HepG2 (cell line): ENCODE data around the gene NUDT9. TPM values are rescaled to one million over a fixed set of nuclear protein-coding genes. Genes with fewer than 3 reads are reported as not detected.

Source experiments
- AHR ChIP-seq: IDR thresholded peaks from 2 replicates; pipeline ENCODE4 v1.6.1; 2018; ENCODE audit warnings: missing genetic modification reagents, missing compliant biosample characterization
- FOSL1 ChIP-seq: sonication (generic); formaldehyde crosslinking; IDR thresholded peaks from 2 replicates; pipeline ENCODE4 v1.9.0; 2021; ENCODE audit warnings: missing genetic modification reagents, borderline replicate concordance
- KDM3A ChIP-seq: IDR thresholded peaks from 2 replicates; pipeline ENCODE4 v1.6.1; 2018; ENCODE audit warnings: low read depth, missing compliant biosample characterization
- NFATC3 ChIP-seq: sonication (generic); formaldehyde crosslinking; IDR thresholded peaks from 2 replicates; pipeline ENCODE4 v1.5.1; 2020; ENCODE audit warnings: mild to moderate bottlenecking, missing genetic modification reagents
- NR0B2 ChIP-seq: sonication (generic); formaldehyde crosslinking; IDR thresholded peaks from 2 replicates; pipeline ENCODE4 v1.4.0; 2020; ENCODE audit warnings: mild to moderate bottlenecking, missing genetic modification reagents
- PBX2 ChIP-seq: IDR thresholded peaks from 2 replicates; pipeline ENCODE4 v1.6.1; 2016; ENCODE audit warnings: control low read depth
- PHF21A ChIP-seq: sonication (generic); formaldehyde crosslinking; IDR thresholded peaks from 2 replicates; pipeline ENCODE4 v1.5.0; 2020; ENCODE audit warnings: mild to moderate bottlenecking, missing genetic modification reagents
- SAFB2 ChIP-seq: sonication (generic); formaldehyde crosslinking; IDR thresholded peaks from 2 replicates; pipeline ENCODE4 v1.5.1; 2020; ENCODE audit warnings: missing genetic modification reagents, low read depth, mild to moderate bottlenecking, borderline replicate concordance
- SALL1 ChIP-seq: sonication (generic); formaldehyde crosslinking; IDR thresholded peaks from 2 replicates; pipeline ENCODE4 v1.8.0; 2022; ENCODE audit warnings: mild to moderate bottlenecking, missing genetic modification reagents
- TEAD2 ChIP-seq: sonication (generic); formaldehyde crosslinking; IDR thresholded peaks from 2 replicates; pipeline ENCODE4 v1.9.0; 2021; ENCODE audit warnings: missing genetic modification reagents
- ZEB1 ChIP-seq: IDR thresholded peaks from 2 replicates; pipeline ENCODE4 v1.6.1; 2012; ENCODE audit warnings: mild to moderate bottlenecking, low read depth, inconsistent platforms; ENCODE audit not compliant: insufficient replicate concordance
- ZNF251 ChIP-seq: sonication (generic); formaldehyde crosslinking; IDR thresholded peaks from 2 replicates; pipeline ENCODE4 v1.9.0; 2021; ENCODE audit warnings: mild to moderate bottlenecking, missing genetic modification reagents
- ZNF260 ChIP-seq: sonication (generic); formaldehyde crosslinking; IDR thresholded peaks from 2 replicates; pipeline ENCODE4 v1.4.0; 2020; ENCODE audit warnings: missing genetic modification reagents, low read depth, mild to moderate bottlenecking, borderline replicate concordance
- ZNF326 ChIP-seq: sonication (generic); formaldehyde crosslinking; IDR thresholded peaks from 2 replicates; pipeline ENCODE4 v1.4.0; 2020; ENCODE audit warnings: missing genetic modification reagents, borderline replicate concordance
- ZNF446 ChIP-seq: sonication (generic); formaldehyde crosslinking; IDR thresholded peaks from 2 replicates; pipeline ENCODE4 v1.5.0; 2020; ENCODE audit warnings: mild to moderate bottlenecking, missing genetic modification reagents
- ZNF503 ChIP-seq: sonication (generic); formaldehyde crosslinking; IDR thresholded peaks from 2 replicates; pipeline ENCODE4 v1.4.0; 2020; ENCODE audit warnings: missing genetic modification reagents
- ZNF512 ChIP-seq: sonication (generic); formaldehyde crosslinking; IDR thresholded peaks from 2 replicates; pipeline ENCODE4 v1.4.0; 2020; ENCODE audit warnings: mild to moderate bottlenecking, missing genetic modification reagents
- ZNF513 ChIP-seq: sonication (generic); formaldehyde crosslinking; conservative IDR thresholded peaks from 2 replicates; pipeline ENCODE4 v1.5.0; 2020; ENCODE audit warnings: missing genetic modification reagents
- ZNF747 ChIP-seq: sonication (generic); formaldehyde crosslinking; IDR thresholded peaks from 2 replicates; pipeline ENCODE4 v1.8.1; 2023; ENCODE audit warnings: missing genetic modification reagents, mild to moderate bottlenecking, borderline replicate concordance
- ZNF879 ChIP-seq: sonication (generic); formaldehyde crosslinking; IDR thresholded peaks from 2 replicates; pipeline ENCODE4 v1.8.1; 2023; ENCODE audit warnings: missing genetic modification reagents
- ZSCAN22 ChIP-seq: sonication (generic); formaldehyde crosslinking; IDR thresholded peaks from 2 replicates; pipeline ENCODE4 v1.4.0; 2020; ENCODE audit warnings: mild to moderate bottlenecking, missing genetic modification reagents
- ZSCAN25 ChIP-seq: sonication (generic); formaldehyde crosslinking; IDR thresholded peaks from 2 replicates; pipeline ENCODE4 v1.8.0; 2022; ENCODE audit warnings: mild to moderate bottlenecking, missing genetic modification reagents
- polyA plus RNA-seq, 8 experiments: library from polyadenylated mRNA; depleted of rRNA in 3 of 8; stranded (reverse) in 7 of 8; unstranded in 1 of 8; fragments of >200 nt; fragmentation: Illumina TruSeq in 4 of 8; extraction: Trizol in 4 of 8; gene quantifications; 2 replicates each; pipeline versions ENCODE4 v1.2.1 to v1.2.3, GENCODE V29; 2011 to 2016; ENCODE audit warnings: low read depth in 4 of 8, missing spikeins in 1 of 8, mixed read lengths in 1 of 8; ENCODE audit not compliant: insufficient read depth in 1 of 8
- total RNA-seq, 5 experiments: library from RNA; depleted of rRNA; stranded (reverse); fragments of >200 nt; fragmentation: Illumina TruSeq; extraction: Trizol; gene quantifications; 2 replicates each; pipeline ENCODE4 v1.2.3, GENCODE V29; 2016; ENCODE audit warnings: low read depth in 1 of 5

The NUDT9 gene
- total and polyA plus RNA-seq, 2 of the 13 experiments (the other 11 are each of a cell fraction or from before 2014, with no cell fraction given) = 10.4 to 12.3 TPM

GRCh38 chr4:87422104-87423052 is at the start of gene NUDT9 (continued):
- TF ChIP-seq ZNF503 (CRISPR knock-in tag) (peak; percentile 86), NR0B2 (CRISPR knock-in tag) (peak; percentile 64), SALL1 (peak; percentile 93), ZNF251 (CRISPR knock-in tag) (peak; percentile 76; the same call in 1 of the 2 replicates), ZNF512 (CRISPR knock-in tag) (no peak), PHF21A (peak; percentile 75; the same call in 1 of the 2 replicates), PBX2 (CRISPR knock-in tag) (no peak), ZNF879 (CRISPR knock-in tag) (no peak; the same call in 1 of the 2 replicates), FOSL1 (CRISPR knock-in tag) (peak; percentile 24; the same call in 1 of the 2 replicates), ZSCAN25 (CRISPR knock-in tag) (peak; percentile 47), ZNF260 (CRISPR knock-in tag) (0 out of 2 replicates have a peak, but pooled peaks have one; percentile 10), TEAD2 (CRISPR knock-in tag) (no peak), SAFB2 (CRISPR knock-in tag) (peak; percentile 45; the same call in 1 of the 2 replicates), ZSCAN22 (CRISPR knock-in tag) (peak; percentile 62; the same call in 1 of the 2 replicates), ZNF446 (CRISPR knock-in tag) (no peak; the same call in 1 of the 2 replicates), NFATC3 (CRISPR knock-in tag) (no peak; the same call in 1 of the 2 replicates), ZNF747 (CRISPR knock-in tag) (peak; percentile 64; the same call in 1 of the 2 replicates), AHR (0 out of 2 replicates have a peak, but pooled peaks have one; percentile 20), ZNF513 (CRISPR knock-in tag) (no peak), ZEB1 (peak; percentile 61), KDM3A (no peak), ZNF326 (no peak)
